ENCODE results near the gene PHF1. TPM values are rescaled to one million over a fixed set of nuclear protein-coding genes. Genes with fewer than 3 reads are reported as not detected.

PHF1 gene
- total and polyA plus RNA-seq, 2 of the 13 experiments (the other 11 are each of a cell fraction or from before 2014, with no cell fraction given) = 25.4 to 61.9 TPM

GRCh38 chr6:33424855-33425667 is 14.2 kb downstream of the PHF1 start (continued):
- no peak for TF ChIP-seq IKZF4 (CRISPR knock-in tag; IDR thresholded peaks at IDR 0.05; ENCODE audit: borderline replicate concordance, low read depth, not compliant biosample characterization)
- peak; percentile 27; the same call in 1 of the 2 replicates for TF ChIP-seq PITX1 (CRISPR knock-in tag; IDR thresholded peaks at IDR 0.05)
- no peak for TF ChIP-seq ZBTB40 (IDR thresholded peaks at IDR 0.05)
- TF ChIP-seq ZBTB40 (CRISPR knock-in tag; IDR thresholded peaks at IDR 0.05) = 0 out of 2 replicates have a peak, but pooled peaks have one; percentile 10
- peak; percentile 71; the same call in 1 of the 2 replicates for TF ChIP-seq ZNF280D (CRISPR knock-in tag; IDR thresholded peaks at IDR 0.05)
- no peak for TF ChIP-seq ZNF549 (CRISPR knock-in tag; IDR thresholded peaks at IDR 0.05)
- TF ChIP-seq BCL6 (CRISPR knock-in tag; IDR thresholded peaks at IDR 0.05) = no peak
- TF ChIP-seq ATF5 (CRISPR knock-in tag; IDR thresholded peaks at IDR 0.05; ENCODE audit: low read depth) = no peak
- no peak for TF ChIP-seq AGO2 (optimal IDR thresholded peaks at IDR 0.05; ENCODE audit: low read depth, low read length)
- no peak for TF ChIP-seq CREM (IDR thresholded peaks at IDR 0.05)
- TF ChIP-seq CREM (CRISPR knock-in tag; IDR thresholded peaks at IDR 0.05) = no peak
- 0 out of 2 replicates have a peak, but pooled peaks have one; percentile 13 for TF ChIP-seq CC2D1A (CRISPR knock-in tag; IDR thresholded peaks at IDR 0.05)
- no peak for TF ChIP-seq ISX (CRISPR knock-in tag; conservative IDR thresholded peaks at IDR 0.05)
- 0 out of 2 replicates have a peak, but pooled peaks have one; percentile 4 for TF ChIP-seq ZNF776 (CRISPR knock-in tag; IDR thresholded peaks at IDR 0.05)
- TF ChIP-seq ZNF333 (CRISPR knock-in tag; IDR thresholded peaks at IDR 0.05; ENCODE audit: borderline replicate concordance) = no peak
